ENCODE measurements around the gene DLX3. TPM values are rescaled to one million over a fixed set of nuclear protein-coding genes. Genes with fewer than 3 reads are reported as not detected.

The DLX3 gene
- total RNA-seq, 1 experiment from 2014 or later: not detected

GRCh38 chr17:49944273-49944870 is 50.7 kb downstream of the DLX3 start:
- intact Hi-C loops (cut with micrococcal nuclease; ENCODE audit: unreplicated experiment): no loop called here
- ChIA-PET CTCF (no interaction called here), POLR2A (ENCODE audit: low non-redundant PET) (no interaction called here)
- Histone ChIP-seq H3K9me3 (ENCODE audit: low read depth, low read length, poor library complexity, severe bottlenecking) (no peaks in the 10 kb centered on the region), H3K4me1 (ENCODE audit: insufficient read depth, low read length, poor library complexity, severe bottlenecking) (no peaks in the 10 kb centered on the region), H3K27ac (ENCODE audit: low read depth, low read length, poor library complexity, severe bottlenecking) (no peak overlapping the region), H3K36me3 (ENCODE audit: insufficient read depth, low read length, poor library complexity, severe bottlenecking) (no peaks in the 10 kb centered on the region), H3K4me3 (ENCODE audit: low read depth, low read length, poor library complexity, severe bottlenecking) (no peak overlapping the region), H3K27me3 (replicated peaks; ENCODE audit: insufficient read depth, low read depth, low read length, poor library complexity) (no peaks in the 10 kb centered on the region)
- TF ChIP-seq CTCF (conservative IDR thresholded peaks at IDR 0.05; ENCODE audit: low read depth, low read length): no peak
- no peak for TF ChIP-seq EZH2 (IDR thresholded peaks at IDR 0.05; ENCODE audit: borderline replicate concordance, low read depth, low read length, poor library complexity, severe bottlenecking)
- DNase-seq (ENCODE audit: low spot score): no peak
- no TSS peak for BruUV-seq (replicated peaks)

- no peaks in the 10 kb centered on the region for H3K4me1 ChIP-seq (ENCODE audit: insufficient read depth, low read length, poor library complexity, severe bottlenecking)
- no peak for DNase-seq (ENCODE audit: low spot score)
- intact Hi-C loops (cut with micrococcal nuclease; ENCODE audit: unreplicated experiment): no loop called here
- H3K27me3 ChIP-seq (replicated peaks; ENCODE audit: insufficient read depth, low read depth, low read length, poor library complexity): no peaks in the 10 kb centered on the region
- no peaks in the 10 kb centered on the region for H3K9me3 ChIP-seq (ENCODE audit: low read depth, low read length, poor library complexity, severe bottlenecking)
- TF ChIP-seq CTCF (conservative IDR thresholded peaks at IDR 0.05; ENCODE audit: low read depth, low read length) (no peak), EZH2 (IDR thresholded peaks at IDR 0.05; ENCODE audit: borderline replicate concordance, low read depth, low read length, poor library complexity, severe bottlenecking) (no peak)
- BruUV-seq (replicated peaks): no TSS peak
- H3K27ac ChIP-seq (ENCODE audit: low read depth, low read length, poor library complexity, severe bottlenecking): no peak overlapping the region
- no peak overlapping the region for H3K4me3 ChIP-seq (ENCODE audit: low read depth, low read length, poor library complexity, severe bottlenecking)
- CTCF ChIA-PET: no interaction called here
- H3K36me3 ChIP-seq (ENCODE audit: insufficient read depth, low read length, poor library complexity, severe bottlenecking): no peaks in the 10 kb centered on the region
- POLR2A ChIA-PET (ENCODE audit: low non-redundant PET): no interaction called here
These were observed 52.1 kb downstream of the DLX3 start for GRCh38 chr17:49942947-49943346.

- Histone ChIP-seq H3K9me3 (ENCODE audit: low read depth, low read length, poor library complexity, severe bottlenecking) (no peaks in the 10 kb centered on the region), H3K4me3 (ENCODE audit: low read depth, low read length, poor library complexity, severe bottlenecking) (no peak overlapping the region), H3K36me3 (ENCODE audit: insufficient read depth, low read length, poor library complexity, severe bottlenecking) (no peaks in the 10 kb centered on the region), H3K27ac (ENCODE audit: low read depth, low read length, poor library complexity, severe bottlenecking) (no peak overlapping the region), H3K27me3 (replicated peaks; ENCODE audit: insufficient read depth, low read depth, low read length, poor library complexity) (no peaks in the 10 kb centered on the region), H3K4me1 (ENCODE audit: insufficient read depth, low read length, poor library complexity, severe bottlenecking) (no peaks in the 10 kb centered on the region)
- intact Hi-C loops (cut with micrococcal nuclease; ENCODE audit: unreplicated experiment): no loop called here
- CTCF ChIA-PET: interaction anchor here (1.1 kb wide), 1 partner anchor 11 kb away, joined by 3 read pairs; no protein-coding TSS in a partner anchor
- no TSS peak for BruUV-seq (replicated peaks)
- no peak for DNase-seq (ENCODE audit: low spot score)
- POLR2A ChIA-PET (ENCODE audit: low non-redundant PET): no interaction called here
- TF ChIP-seq EZH2 (IDR thresholded peaks at IDR 0.05; ENCODE audit: borderline replicate concordance, low read depth, low read length, poor library complexity, severe bottlenecking) (no peak), CTCF (conservative IDR thresholded peaks at IDR 0.05; ENCODE audit: low read depth, low read length) (no peak)
These were observed 53.6 kb downstream of the DLX3 start for GRCh38 chr17:49941427-49941826.

Other genes starting within 250 kb of the DLX3 start
- gene FAM117A, start 231.1 kb downstream of the DLX3 start, total RNA-seq (2021): 10.1 and 10.8 TPM in 2 replicates
- 94.0 and 96.2 TPM in 2 replicates for gene KAT7, start 206.5 kb downstream of the DLX3 start, total RNA-seq (2021)
- gene TAC4, start 147.2 kb downstream of the DLX3 start, total RNA-seq (2021): not detected in 2 replicates
- gene DLX4, start 26.0 kb downstream of the DLX3 start, total RNA-seq (2021): 0.82 and 1.0 TPM in 2 replicates
- gene ITGA3, start 60.9 kb upstream of the DLX3 start, total RNA-seq (2021): 1.4 and 3.3 TPM in 2 replicates
- 20.4 and 31.6 TPM in 2 replicates for gene PDK2, start 100.1 kb upstream of the DLX3 start, total RNA-seq (2021)
- 45.0 and 51.4 TPM in 2 replicates for gene SAMD14, start 134.9 kb upstream of the DLX3 start, total RNA-seq (2021)
- 61.3 and 68.4 TPM in 2 replicates for gene PPP1R9B, start 155.5 kb upstream of the DLX3 start, total RNA-seq (2021)
- not detected in 2 replicates for gene SGCA, start 170.8 kb upstream of the DLX3 start, total RNA-seq (2021)
- gene COL1A1, start 206.4 kb upstream of the DLX3 start, total RNA-seq (2021): 24.6 and 44.7 TPM in 2 replicates

All from A673 (cell line).